Activated B cell treated with CpG ODN at 0.5 μM for 24 hours (primary cell): ENCODE data around the gene NR1H2. TPM values are rescaled to one million over a fixed set of nuclear protein-coding genes. Genes with fewer than 3 reads are reported as not detected.

Source experiments
- ATAC-seq: fragments of 200-7000 bp; cut with Tn5 transposase; one replicate; pipeline ENCODE4 v1.10.0; 2021; ENCODE audit warnings: low read depth, mild to moderate bottlenecking, moderate library complexity
- CTCF ChIA-PET: fragments of 350-600 bp; sonication (Branson Sonifier 250); formaldehyde crosslinking; loops from one replicate; lab custom pipeline; 2021; ENCODE audit warnings: antibody characterized with exemption; lab: Charles Lee
- POLR2A ChIA-PET: fragments of 350-600 bp; sonication (Branson Sonifier 250); formaldehyde crosslinking; loops from one replicate; lab custom pipeline; 2021; ENCODE audit warnings: antibody characterized with exemption; lab: Charles Lee
- DNase-seq: peaks from one replicate; pipeline ENCODE4 v3.0.0; 2022
- H3K27ac Mint-ChIP-seq: one replicate; pipeline ENCODE4 v1.8.0; 2020; ENCODE audit warnings: mixed read lengths
- H3K27me3 Mint-ChIP-seq: one replicate; pipeline ENCODE4 v1.8.0; 2021; ENCODE audit warnings: mixed read lengths
- H3K36me3 Mint-ChIP-seq: one replicate; pipeline ENCODE4 v1.8.0; 2021; ENCODE audit warnings: low read depth, mixed read lengths
- H3K4me1 Mint-ChIP-seq: one replicate; pipeline ENCODE4 v1.8.0; 2021; ENCODE audit warnings: mixed read lengths
- H3K4me3 Mint-ChIP-seq: one replicate; pipeline ENCODE4 v1.8.0; 2020; ENCODE audit warnings: mild to moderate bottlenecking, mixed read lengths
- H3K9me3 Mint-ChIP-seq: one replicate; pipeline ENCODE4 v1.8.0; 2020; ENCODE audit warnings: mixed read lengths
- intact Hi-C: fragments of 100-400 bp; cut with micrococcal nuclease; formaldehyde crosslinking; loops from one replicate; pipeline ENCODE4 v1.15.1; 2024
- total RNA-seq: library from RNA; stranded (reverse); gene quantifications from 2 replicates; pipeline ENCODE4 v1.2.3, GENCODE V29; 2022
- TF ChIP-seq, protein P1 (sequence below): fragments of 200-600 bp; IDR thresholded peaks from one replicate; pipeline ENCODE4 v1.8.0; 2022; ENCODE audit warnings: antibody characterized with exemption, mild to moderate bottlenecking

NR1H2 gene
- total RNA-seq, 1 donor from 2014 or later = 79.5 TPM

DNA sequence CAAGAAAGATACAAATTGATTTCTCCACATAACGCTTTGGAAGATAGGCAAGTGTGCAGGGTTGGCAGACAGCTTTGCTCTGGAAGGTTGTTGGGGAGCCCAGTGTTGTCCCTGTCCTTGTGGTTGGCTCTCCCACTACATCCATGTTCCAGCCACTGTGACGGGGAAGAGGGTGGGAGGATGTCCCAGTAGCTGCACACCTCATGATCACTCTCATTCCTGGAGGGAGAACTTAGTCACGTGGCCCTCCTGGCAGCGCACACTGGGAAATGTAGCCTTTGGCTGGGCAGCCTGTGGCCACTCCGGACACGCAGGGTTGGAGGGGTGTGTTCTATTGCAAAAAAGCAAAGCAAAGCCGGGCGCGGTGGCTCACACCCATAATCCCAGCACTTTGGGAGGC is 17.8 kb downstream of the NR1H2 start:
- no peak overlapping the region for H3K4me3 Mint-ChIP-seq
- ATAC-seq = no peak
- CTCF ChIA-PET = no interaction called here
- intact Hi-C loops = no loop called here
- POLR2A ChIA-PET = interaction anchor here (0.7 kb wide), 1 partner anchor 16 kb away, joined by 3 read pairs; no protein-coding TSS in a partner anchor
- no peaks in the 10 kb centered on the region for H3K4me1 Mint-ChIP-seq
- no peaks in the 10 kb centered on the region for H3K27me3 Mint-ChIP-seq
- H3K27ac Mint-ChIP-seq = no peak overlapping the region
- no peak for DNase-seq
- peaks cover 29% of the 10 kb centered on the region for H3K36me3 Mint-ChIP-seq
- H3K9me3 Mint-ChIP-seq = no peaks in the 10 kb centered on the region
- TF ChIP-seq, protein P1, sequence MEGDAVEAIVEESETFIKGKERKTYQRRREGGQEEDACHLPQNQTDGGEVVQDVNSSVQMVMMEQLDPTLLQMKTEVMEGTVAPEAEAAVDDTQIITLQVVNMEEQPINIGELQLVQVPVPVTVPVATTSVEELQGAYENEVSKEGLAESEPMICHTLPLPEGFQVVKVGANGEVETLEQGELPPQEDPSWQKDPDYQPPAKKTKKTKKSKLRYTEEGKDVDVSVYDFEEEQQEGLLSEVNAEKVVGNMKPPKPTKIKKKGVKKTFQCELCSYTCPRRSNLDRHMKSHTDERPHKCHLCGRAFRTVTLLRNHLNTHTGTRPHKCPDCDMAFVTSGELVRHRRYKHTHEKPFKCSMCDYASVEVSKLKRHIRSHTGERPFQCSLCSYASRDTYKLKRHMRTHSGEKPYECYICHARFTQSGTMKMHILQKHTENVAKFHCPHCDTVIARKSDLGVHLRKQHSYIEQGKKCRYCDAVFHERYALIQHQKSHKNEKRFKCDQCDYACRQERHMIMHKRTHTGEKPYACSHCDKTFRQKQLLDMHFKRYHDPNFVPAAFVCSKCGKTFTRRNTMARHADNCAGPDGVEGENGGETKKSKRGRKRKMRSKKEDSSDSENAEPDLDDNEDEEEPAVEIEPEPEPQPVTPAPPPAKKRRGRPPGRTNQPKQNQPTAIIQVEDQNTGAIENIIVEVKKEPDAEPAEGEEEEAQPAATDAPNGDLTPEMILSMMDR = no peak

DNA sequence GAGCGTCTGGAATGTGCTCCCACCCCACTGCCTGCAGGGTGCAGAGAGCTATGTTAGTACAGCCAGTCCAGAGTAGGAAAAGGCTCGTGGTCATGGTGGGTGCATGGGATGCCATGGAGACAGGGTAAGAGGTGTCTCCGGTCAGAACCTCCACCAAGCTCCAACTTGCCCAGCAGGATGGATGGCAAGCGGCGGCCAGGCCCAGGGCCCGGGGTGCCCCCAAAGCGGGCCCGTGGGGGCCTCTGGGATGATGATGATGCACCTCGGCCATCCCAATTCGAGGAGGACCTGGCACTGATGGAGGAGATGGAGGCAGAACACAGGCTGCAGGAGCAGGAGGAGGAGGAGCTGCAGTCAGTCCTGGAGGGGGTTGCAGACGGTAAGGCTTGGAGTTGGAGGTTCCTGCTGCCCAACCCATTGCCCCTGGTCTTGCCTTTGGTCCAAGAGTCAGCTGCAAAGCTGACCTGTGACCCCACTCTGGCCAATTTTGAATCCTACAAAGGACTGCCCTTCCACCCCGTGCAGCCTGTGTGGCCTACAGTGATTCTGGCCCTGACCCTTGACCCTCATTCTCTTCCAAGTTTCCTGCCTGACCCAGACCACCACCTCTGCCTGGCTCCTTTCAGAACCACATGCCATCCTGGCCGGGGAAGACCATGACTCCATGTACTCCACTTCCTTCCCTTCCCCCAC is 22.6 kb downstream of the NR1H2 start:
- no peak overlapping the region for H3K27ac Mint-ChIP-seq
- ChIA-PET CTCF (no interaction called here), POLR2A (interaction anchor here (0.5 kb wide), 1 partner anchor 699 kb away, joined by 13 read pairs; no protein-coding TSS in a partner anchor)

DNA sequence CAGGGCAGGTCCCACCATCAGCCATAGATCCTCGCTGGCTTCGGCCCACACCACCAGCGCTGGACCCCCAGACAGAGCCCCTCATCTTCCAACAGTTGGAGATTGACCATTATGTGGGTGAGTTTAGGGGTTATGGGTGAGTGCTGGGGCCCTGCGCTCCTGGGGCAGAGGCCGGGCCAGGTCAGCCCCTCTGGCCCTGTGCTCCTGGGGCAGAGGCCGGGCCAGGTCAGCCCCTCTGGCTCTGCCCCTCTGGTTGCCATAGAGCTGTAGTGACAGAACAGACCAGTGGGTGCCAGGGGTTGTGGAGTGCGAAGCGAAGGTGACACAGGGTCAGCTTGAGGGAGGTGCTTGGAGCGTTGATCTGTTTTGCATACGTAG is 23.1 kb downstream of the NR1H2 start:
- intact Hi-C loops = no loop called here
- H3K4me3 Mint-ChIP-seq = no peak overlapping the region
- H3K4me1 Mint-ChIP-seq = no peaks in the 10 kb centered on the region
- ChIA-PET POLR2A (no interaction called here), CTCF (no interaction called here)
- no peak for DNase-seq
- H3K36me3 Mint-ChIP-seq = peaks cover 29% of the 10 kb centered on the region
- no peak overlapping the region for H3K27ac Mint-ChIP-seq
- TF ChIP-seq, protein P1 = no peak
- no peak for ATAC-seq
- H3K9me3 Mint-ChIP-seq = no peaks in the 10 kb centered on the region
- H3K27me3 Mint-ChIP-seq = no peaks in the 10 kb centered on the region

More for the DNA sequence above, 22.6 kb downstream of the NR1H2 start:
- Mint-ChIP-seq H3K4me1 (no peaks in the 10 kb centered on the region), H3K27me3 (no peaks in the 10 kb centered on the region), H3K4me3 (no peak overlapping the region), H3K9me3 (no peaks in the 10 kb centered on the region), H3K36me3 (peaks cover 28% of the 10 kb centered on the region)
- intact Hi-C loops = no loop called here
- no peak for ATAC-seq
- DNase-seq = no peak
- TF ChIP-seq, protein P1 = no peak

DNA sequence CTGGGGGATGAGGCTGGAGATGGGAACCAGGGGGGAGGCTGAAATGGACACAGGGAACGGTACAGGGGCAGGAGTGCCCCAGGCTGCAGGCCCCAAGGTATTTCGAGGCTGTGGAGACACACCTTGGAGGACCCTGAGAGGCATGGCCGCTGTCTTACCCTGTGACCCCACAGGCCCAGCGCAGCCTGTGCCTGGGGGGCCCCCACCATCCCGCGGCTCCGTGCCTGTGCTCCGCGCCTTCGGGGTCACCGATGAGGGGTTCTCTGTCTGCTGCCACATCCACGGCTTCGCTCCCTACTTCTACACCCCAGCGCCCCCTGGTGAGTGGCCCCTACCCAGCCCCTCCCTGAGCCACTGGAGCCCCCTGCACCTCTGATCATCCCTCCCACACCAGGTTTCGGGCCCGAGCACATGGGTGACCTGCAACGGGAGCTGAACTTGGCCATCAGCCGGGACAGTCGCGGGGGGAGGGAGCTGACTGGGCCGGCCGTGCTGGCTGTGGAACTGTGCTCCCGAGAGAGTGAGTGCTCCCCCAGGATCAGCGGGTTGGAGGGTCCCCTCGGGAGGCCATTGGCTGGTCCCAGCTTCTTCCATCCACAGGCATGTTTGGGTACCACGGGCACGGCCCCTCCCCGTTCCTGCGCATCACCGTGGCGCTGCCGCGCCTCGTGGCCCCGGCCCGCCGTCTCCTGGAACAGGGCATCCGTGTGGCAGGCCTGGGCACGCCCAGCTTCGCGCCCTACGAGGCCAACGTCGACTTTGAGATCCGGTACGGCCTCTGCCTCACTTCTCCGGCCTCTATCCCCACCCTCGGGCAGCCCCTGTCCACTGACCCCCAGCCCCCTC is 25.6 kb downstream of the NR1H2 start:
- Mint-ChIP-seq H3K4me1 (no peaks in the 10 kb centered on the region), H3K27ac (no peak overlapping the region)
- CTCF ChIA-PET = no interaction called here

More for the DNA sequence above, 25.6 kb downstream of the NR1H2 start:
- DNase-seq (no peak), ATAC-seq (no peak)
- H3K4me3 Mint-ChIP-seq = no peak overlapping the region
- intact Hi-C loops = no loop called here
- no peaks in the 10 kb centered on the region for H3K9me3 Mint-ChIP-seq
- POLR2A ChIA-PET = interaction anchor here (0.6 kb wide), 1 partner anchor 352 kb away, joined by 3 read pairs; no protein-coding TSS in a partner anchor
- H3K27me3 Mint-ChIP-seq = no peaks in the 10 kb centered on the region
- TF ChIP-seq, protein P1 = no peak
- peaks cover 41% of the 10 kb centered on the region for H3K36me3 Mint-ChIP-seq
